Measurements from ENCODE around the gene LIME1. TPM values are rescaled to one million over a fixed set of nuclear protein-coding genes. Genes with fewer than 3 reads are reported as not detected.

Gene LIME1
- total RNA-seq, 1 experiment from 2014 or later = 13.5 TPM

- WGBS (ENCODE audit: extremely low coverage, insufficient read length, low lambda C conversion rate) = no CpG with 5 or more reads among the region's 18 CpGs
- H2AFZ ChIP-seq (ENCODE audit: low read length) = no peak overlapping the region
- H3K23ac ChIP-seq (ENCODE audit: insufficient read length, low read depth, low read length) = no peak overlapping the region
- H3K4ac ChIP-seq (ENCODE audit: low read depth, low read length) = no peak overlapping the region
- H3K79me1 ChIP-seq (ENCODE audit: insufficient read depth, low read depth, low read length, poor library complexity, severe bottlenecking) = no peaks in the 10 kb centered on the region
- no peak overlapping the region for H3K14ac ChIP-seq (ENCODE audit: insufficient read depth, low read length)
- H2BK20ac ChIP-seq (ENCODE audit: low read depth, low read length, poor library complexity, severe bottlenecking) = no peak overlapping the region
- peak; percentile 22 for DNase-seq
- Mint-ChIP-seq H3K9me3 (no peaks in the 10 kb centered on the region), H3K36me3 (ENCODE audit: insufficient read depth in 1 of 3, low read depth in 3 of 3) (peaks cover 1 to 47% (median 31%) of the 10 kb centered on the region in 3 experiments; a peak in 5 of 7 replicates), H3K4me3 (no peak overlapping the region), H3K27ac (no peak overlapping the region), H3K4me1 (no peaks in the 10 kb centered on the region), H3K27me3 (ENCODE audit: low read depth) (no peaks in the 10 kb centered on the region; the same call in 1 of the 2 replicates)
- H3K27me3 ChIP-seq (ENCODE audit: insufficient read depth, low read length) = no peaks in the 10 kb centered on the region; the same call in 1 of the 2 replicates
- H3T11ph ChIP-seq (ENCODE audit: low read length) = no peak overlapping the region
- no peak overlapping the region for H2BK120ac ChIP-seq (ENCODE audit: low read depth, low read length, poor library complexity, severe bottlenecking)
- no peaks in the 10 kb centered on the region for H3K79me2 ChIP-seq (ENCODE audit: insufficient read depth, low read length)
- no peak overlapping the region for H2BK15ac ChIP-seq (ENCODE audit: low read depth, low read length)
- no peak overlapping the region for H2BK5ac ChIP-seq (ENCODE audit: insufficient read length, low read length)
- H3K56ac ChIP-seq (ENCODE audit: insufficient read length, low read depth, low read length) = no peak overlapping the region
- H4K5ac ChIP-seq (ENCODE audit: insufficient read length, low read depth, low read length) = no peak overlapping the region
- H4K20me1 ChIP-seq (ENCODE audit: control insufficient read depth, insufficient read depth, insufficient read length) = no peaks in the 10 kb centered on the region
- no peak overlapping the region for H3K27ac ChIP-seq (ENCODE audit: insufficient read length, low read depth, low read length)
- H2BK12ac ChIP-seq (ENCODE audit: insufficient read length, low read depth, low read length) = no peak overlapping the region
- no peaks in the 10 kb centered on the region for H3K4me1 ChIP-seq (ENCODE audit: insufficient read depth, low read length)
- H3K23me2 ChIP-seq (ENCODE audit: insufficient read length, low read depth, low read length, poor library complexity, severe bottlenecking) = no peaks in the 10 kb centered on the region
- H4K8ac ChIP-seq (replicated peaks; ENCODE audit: insufficient read length, low read depth, low read length) = no peak overlapping the region
- H3K4me2 ChIP-seq (ENCODE audit: insufficient read depth, insufficient read length, low read length) = no peak overlapping the region
- no peak for TF ChIP-seq CTCF (conservative IDR thresholded peaks at IDR 0.05)
- no peaks in the 10 kb centered on the region for H3K9me3 ChIP-seq (ENCODE audit: control insufficient read depth, low read depth, low read length)
- H3K9ac ChIP-seq (ENCODE audit: extremely low read depth, insufficient read length, low read length) = no peak overlapping the region
- H2AK5ac ChIP-seq (ENCODE audit: insufficient read length, low read length) = no peak overlapping the region
- no peak overlapping the region for H3K18ac ChIP-seq (ENCODE audit: insufficient read length, low read depth, low read length)
- no peak overlapping the region for H4K91ac ChIP-seq (ENCODE audit: insufficient read length, low read depth, low read length)
Observed at GRCh38 chr20:63767456-63767855, 31.0 kb downstream of the LIME1 start.
